C4-2B (cell line): ENCODE results near the gene LRRC32.

ENCODE experiments used
- H3K27ac ChIP-seq: fragments of 450-650 bp; 2 replicates; pipeline ENCODE4 v1.5.1; 2017
- ZFX ChIP-seq: fragments of 450-650 bp; IDR thresholded peaks from 2 replicates; pipeline ENCODE4 v1.6.1; 2017
- TF ChIP-seq, protein P1 (sequence below): fragments of 450-650 bp; conservative IDR thresholded peaks from 2 replicates; pipeline ENCODE4 v1.5.1; 2017; ENCODE audit warnings: mild to moderate bottlenecking

LRRC32 gene

DNA sequence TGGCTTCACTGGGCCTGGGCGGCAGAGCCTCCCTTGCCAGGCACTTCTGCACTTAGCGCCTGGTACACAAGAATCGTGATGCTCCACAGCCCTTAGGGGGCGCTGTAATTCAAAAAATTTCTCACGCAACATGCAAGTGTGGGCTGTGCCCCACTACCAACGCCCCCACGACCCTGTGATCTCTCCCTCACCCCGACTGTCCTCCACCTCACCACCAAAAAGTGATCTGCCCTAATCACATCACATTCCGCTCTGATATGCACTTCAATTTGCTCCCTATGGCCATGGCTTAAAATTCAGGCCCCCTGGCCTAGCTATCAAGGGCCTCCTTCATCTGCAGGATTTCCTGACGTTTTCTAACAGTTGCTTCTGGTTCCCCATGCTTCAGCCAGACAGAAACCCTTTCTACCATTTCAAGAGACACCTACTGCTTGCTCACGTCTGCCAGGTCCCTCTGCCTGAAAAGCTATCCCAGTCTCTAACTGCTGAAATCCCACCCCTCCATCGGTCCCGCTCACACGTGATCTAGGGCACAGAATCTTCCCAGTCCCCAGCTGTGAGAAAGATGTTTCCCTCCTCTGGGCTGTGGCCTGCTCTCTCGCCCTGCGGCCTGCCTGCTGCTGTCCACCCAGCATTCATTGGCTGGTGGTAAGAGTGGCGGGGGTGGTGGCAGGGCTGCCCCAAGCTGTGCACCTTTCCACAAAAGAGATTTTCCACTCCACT lies 27.9 kb upstream of the LRRC32 start:
- TF ChIP-seq ZFX: no peak
- TF ChIP-seq, protein P1, sequence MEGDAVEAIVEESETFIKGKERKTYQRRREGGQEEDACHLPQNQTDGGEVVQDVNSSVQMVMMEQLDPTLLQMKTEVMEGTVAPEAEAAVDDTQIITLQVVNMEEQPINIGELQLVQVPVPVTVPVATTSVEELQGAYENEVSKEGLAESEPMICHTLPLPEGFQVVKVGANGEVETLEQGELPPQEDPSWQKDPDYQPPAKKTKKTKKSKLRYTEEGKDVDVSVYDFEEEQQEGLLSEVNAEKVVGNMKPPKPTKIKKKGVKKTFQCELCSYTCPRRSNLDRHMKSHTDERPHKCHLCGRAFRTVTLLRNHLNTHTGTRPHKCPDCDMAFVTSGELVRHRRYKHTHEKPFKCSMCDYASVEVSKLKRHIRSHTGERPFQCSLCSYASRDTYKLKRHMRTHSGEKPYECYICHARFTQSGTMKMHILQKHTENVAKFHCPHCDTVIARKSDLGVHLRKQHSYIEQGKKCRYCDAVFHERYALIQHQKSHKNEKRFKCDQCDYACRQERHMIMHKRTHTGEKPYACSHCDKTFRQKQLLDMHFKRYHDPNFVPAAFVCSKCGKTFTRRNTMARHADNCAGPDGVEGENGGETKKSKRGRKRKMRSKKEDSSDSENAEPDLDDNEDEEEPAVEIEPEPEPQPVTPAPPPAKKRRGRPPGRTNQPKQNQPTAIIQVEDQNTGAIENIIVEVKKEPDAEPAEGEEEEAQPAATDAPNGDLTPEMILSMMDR: peak; percentile 61
- no peak overlapping the region for H3K27ac ChIP-seq

DNA sequence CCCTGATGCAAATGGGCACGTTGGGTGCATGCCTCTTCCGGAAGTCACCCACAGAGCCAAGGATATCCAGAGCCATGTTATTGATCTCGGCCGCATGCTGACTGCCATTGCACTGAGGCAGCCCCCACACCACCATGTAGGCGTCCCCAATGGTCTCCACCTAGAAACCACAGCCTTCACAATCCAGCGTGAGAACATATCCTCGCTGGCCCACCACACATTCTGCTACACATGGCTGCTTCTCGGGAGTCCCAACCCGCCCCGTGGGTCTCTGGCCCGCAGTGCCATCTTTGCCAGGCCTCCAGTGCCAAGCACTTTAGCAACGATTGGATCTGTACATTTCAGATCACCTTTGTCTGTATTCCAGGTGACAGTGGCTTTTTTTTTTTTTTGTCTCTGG lies 26.2 kb upstream of the LRRC32 start:
- TF ChIP-seq, protein P1: no peak
- TF ChIP-seq ZFX: no peak
- H3K27ac ChIP-seq: no peak overlapping the region

DNA sequence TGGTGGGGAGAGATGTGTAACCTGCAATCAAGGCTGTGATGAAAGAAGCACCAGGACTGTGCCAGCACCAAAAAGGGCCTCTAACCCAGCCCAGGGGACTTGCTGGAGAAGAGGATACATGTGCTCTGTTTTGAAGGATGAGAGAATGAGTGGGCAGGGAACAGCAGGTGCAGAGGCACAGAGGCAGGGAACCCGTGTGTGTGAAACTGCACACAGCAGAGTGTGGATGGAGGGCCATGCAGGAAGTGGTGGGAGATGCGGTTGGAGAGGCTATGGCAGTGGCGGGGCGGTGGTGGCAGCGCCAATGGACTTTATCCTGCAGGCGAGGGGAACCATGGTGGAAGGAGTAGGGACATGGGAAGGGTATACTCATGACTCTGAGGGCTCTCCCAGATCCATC lies 25.2 kb upstream of the LRRC32 start:
- TF ChIP-seq, protein P1: no peak
- TF ChIP-seq ZFX: no peak
- H3K27ac ChIP-seq: no peak overlapping the region

DNA sequence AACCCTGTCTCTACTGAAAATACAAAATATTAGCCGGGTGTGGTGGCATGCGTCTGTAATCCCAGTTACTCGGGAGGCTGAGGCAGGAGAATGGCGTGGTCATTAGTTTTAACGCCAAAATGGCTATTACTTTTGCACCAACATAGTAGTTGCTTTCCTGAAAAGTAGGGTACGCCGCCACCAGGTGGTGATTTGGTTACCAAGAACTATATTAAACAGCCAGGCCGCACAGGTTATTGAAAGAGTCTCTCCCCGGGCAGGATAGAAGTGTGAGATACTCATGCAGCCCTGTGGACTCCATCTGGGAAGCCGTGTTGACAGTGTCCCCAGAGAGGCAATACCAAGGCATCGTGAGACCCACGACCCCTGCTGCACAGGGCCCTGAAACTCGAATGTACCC lies 24.6 kb upstream of the LRRC32 start:
- H3K27ac ChIP-seq: no peak overlapping the region
- TF ChIP-seq, protein P1: no peak
- no peak for TF ChIP-seq ZFX

DNA sequence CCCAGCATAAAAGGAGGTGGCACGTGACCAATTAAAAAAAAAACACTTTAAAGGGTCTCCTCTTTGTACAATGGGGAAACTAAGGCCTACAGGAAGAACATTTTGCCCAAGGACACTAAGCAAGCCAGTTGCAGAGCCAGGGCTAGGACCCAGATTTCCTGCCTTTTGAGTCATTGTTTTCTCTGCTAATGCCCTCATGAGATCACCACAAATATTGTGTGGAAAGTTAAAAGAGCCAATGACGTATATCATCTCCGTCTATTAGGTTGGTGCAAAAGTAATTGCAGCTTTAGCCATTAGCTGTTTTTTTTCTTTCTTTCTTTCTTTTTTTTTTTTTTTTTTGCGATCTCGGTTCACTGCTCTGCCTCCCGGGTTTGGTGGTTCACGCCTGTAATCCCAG lies 24.1 kb upstream of the LRRC32 start:
- TF ChIP-seq ZFX: no peak
- TF ChIP-seq, protein P1: no peak
- H3K27ac ChIP-seq: no peak overlapping the region

DNA sequence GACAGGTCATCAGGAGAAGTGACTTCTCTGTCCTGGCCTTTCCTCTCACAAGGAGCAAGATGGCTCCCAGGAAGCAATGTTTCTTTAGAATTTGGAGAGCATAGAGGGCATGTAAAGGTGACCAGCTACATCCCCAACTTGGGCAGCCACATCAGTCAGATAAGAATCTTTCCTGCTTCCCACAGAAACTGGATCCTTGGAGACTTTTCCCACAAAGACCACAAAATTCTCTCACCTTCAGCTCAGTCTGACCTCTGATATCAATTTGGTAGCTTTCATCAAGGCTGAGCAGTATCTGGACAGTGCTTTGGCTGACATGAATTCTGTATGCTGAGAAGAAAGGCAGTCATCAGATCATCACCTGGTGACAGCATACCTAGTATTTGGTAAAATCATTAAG lies 23.3 kb upstream of the LRRC32 start:
- no peak overlapping the region for H3K27ac ChIP-seq
- no peak for TF ChIP-seq ZFX
- TF ChIP-seq, protein P1: no peak

DNA sequence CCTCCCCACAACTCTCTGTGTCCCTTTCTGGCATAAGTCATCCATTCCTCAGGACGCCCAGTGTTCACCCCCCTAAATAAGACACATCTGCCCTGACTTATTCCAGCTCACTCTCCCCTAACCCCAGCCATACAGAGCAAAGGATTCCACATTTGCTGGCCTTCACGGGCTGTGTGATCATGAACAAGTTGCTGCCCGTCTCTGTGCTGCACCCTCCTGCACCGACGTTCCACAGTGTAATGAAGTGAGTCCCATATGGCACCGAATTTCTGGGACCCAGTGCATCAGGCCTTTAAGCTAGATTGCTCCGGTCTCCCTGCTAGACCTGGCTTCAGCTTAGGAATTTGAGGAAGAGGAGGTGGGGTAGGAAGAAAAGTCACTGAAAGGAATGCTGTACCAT lies 22.4 kb upstream of the LRRC32 start:
- TF ChIP-seq, protein P1: no peak
- TF ChIP-seq ZFX: no peak
- no peak overlapping the region for H3K27ac ChIP-seq
